Gastrocnemius medialis (tissue), 4 donors: ENCODE data around the gene SRD5A2.

Source experiments
- POLR2A ChIP-seq, 2 donors: fragments of 450-650 bp; IDR thresholded peaks; one replicate each; pipeline ENCODE4 v1.6.1; 2017; ENCODE audit warnings: antibody characterized with exemption in 2 of 2, mild to moderate bottlenecking in 2 of 2, moderate library complexity in 2 of 2
- TF ChIP-seq, protein P1 (sequence below), 5 experiments: fragments of 450-650 bp in 3 of 5; fragments of 200-600 bp in 2 of 5; sonication (generic) in 2 of 5; IDR thresholded peaks in 4 of 5; conservative IDR thresholded peaks in 1 of 5; 1 replicate in 4 of 5; 2 replicates in 1 of 5; pipeline ENCODE4 v1.5.1; 2016 to 2019; ENCODE audit warnings: antibody characterized with exemption in 5 of 5, mild to moderate bottlenecking in 3 of 5, moderate library complexity in 3 of 5

DNA sequence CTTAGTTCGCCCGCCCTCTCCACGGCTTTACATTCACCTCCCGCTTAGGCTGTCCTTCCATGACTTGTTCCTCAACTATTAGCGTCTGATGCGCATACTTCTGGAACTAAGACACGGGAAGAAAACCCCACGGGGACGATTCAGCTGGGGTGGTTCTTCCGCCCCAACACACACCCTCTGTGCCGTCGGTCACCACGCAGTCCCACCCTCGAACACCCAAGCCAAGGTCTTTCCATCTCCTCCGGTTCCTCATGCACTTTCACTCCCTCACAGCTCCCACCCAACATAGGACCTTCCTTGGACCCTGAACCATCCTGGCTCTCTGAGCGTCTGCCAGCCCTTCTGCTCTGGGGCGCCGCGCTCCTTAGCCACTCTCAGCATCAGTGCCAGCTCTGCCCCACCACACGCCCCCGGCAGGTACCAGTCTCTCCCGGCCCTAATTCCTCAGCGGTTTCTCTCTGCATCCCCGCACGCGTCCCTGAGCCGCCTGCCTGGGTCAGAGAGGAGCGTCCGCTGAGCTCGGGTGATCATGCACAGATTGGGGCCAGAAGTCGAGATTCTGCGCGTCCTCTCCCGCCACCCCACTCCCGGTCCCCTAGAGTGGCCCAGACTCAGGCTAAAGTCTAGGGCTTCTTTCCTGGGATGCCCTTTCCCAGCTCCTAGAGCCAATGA, 522 bp upstream of the SRD5A2 start:
- TF ChIP-seq, protein P1, sequence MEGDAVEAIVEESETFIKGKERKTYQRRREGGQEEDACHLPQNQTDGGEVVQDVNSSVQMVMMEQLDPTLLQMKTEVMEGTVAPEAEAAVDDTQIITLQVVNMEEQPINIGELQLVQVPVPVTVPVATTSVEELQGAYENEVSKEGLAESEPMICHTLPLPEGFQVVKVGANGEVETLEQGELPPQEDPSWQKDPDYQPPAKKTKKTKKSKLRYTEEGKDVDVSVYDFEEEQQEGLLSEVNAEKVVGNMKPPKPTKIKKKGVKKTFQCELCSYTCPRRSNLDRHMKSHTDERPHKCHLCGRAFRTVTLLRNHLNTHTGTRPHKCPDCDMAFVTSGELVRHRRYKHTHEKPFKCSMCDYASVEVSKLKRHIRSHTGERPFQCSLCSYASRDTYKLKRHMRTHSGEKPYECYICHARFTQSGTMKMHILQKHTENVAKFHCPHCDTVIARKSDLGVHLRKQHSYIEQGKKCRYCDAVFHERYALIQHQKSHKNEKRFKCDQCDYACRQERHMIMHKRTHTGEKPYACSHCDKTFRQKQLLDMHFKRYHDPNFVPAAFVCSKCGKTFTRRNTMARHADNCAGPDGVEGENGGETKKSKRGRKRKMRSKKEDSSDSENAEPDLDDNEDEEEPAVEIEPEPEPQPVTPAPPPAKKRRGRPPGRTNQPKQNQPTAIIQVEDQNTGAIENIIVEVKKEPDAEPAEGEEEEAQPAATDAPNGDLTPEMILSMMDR (IDR thresholded peaks at IDR 0.05 in 4 of 5, conservative IDR thresholded peaks at IDR 0.05 in 1 of 5) = no peak
- TF ChIP-seq POLR2A (IDR thresholded peaks at IDR 0.05) = no peak
